CD14-positive monocyte (primary cell): Measurements from ENCODE around the gene FXYD1. TPM values are rescaled to one million over a fixed set of nuclear protein-coding genes. Genes with fewer than 3 reads are reported as not detected.

Source experiments
- DNase-seq, 3 donors: peaks; one replicate each; pipeline ENCODE4 v3.0.0-alpha.2; 2011 to 2022
- H2AFZ ChIP-seq: 2 replicates; pipeline ENCODE4 v1.6.0; 2012; ENCODE audit warnings: mild to moderate bottlenecking, low read depth, low read length, inconsistent platforms; ENCODE audit not compliant: insufficient read depth, poor library complexity, severe bottlenecking
- H3K27ac ChIP-seq, 2 donors: 1 replicate in 1 of 2; 2 replicates in 1 of 2; pipeline ENCODE4 v1.5.1; 2012 to 2013; ENCODE audit warnings: low read length in 2 of 2, control low read depth in 1 of 2, inconsistent platforms in 1 of 2, low read depth in 1 of 2, mild to moderate bottlenecking in 1 of 2
- H3K27me3 ChIP-seq, 2 donors: one replicate each; pipeline versions ENCODE4 v1.6.0 to v1.6.1; 2011 to 2013; ENCODE audit warnings: low read length in 2 of 2; ENCODE audit not compliant: control insufficient read depth in 2 of 2, insufficient read depth in 2 of 2
- H3K36me3 ChIP-seq, 2 donors: replicated peaks in 1 of 2; 1 replicate in 1 of 2; 2 replicates in 1 of 2; pipeline versions ENCODE4 v1.5.1 to v1.6.1; 2012 to 2013; ENCODE audit warnings: low read length in 2 of 2, control low read depth in 1 of 2, inconsistent platforms in 1 of 2, mild to moderate bottlenecking in 1 of 2; ENCODE audit not compliant: insufficient read depth in 2 of 2, control insufficient read depth in 1 of 2
- H3K4me1 ChIP-seq, 2 donors: 1 replicate in 1 of 2; 2 replicates in 1 of 2; pipeline versions ENCODE4 v1.5.1 to v1.6.1; 2012 to 2013; ENCODE audit warnings: low read length in 2 of 2, control low read depth in 1 of 2, inconsistent platforms in 1 of 2, mild to moderate bottlenecking in 1 of 2, moderate library complexity in 1 of 2; ENCODE audit not compliant: insufficient read depth in 2 of 2, control insufficient read depth in 1 of 2
- H3K4me2 ChIP-seq: replicated peaks from 2 replicates; pipeline ENCODE3; 2012; ENCODE audit warnings: low read length, moderate library complexity, mild to moderate bottlenecking; ENCODE audit not compliant: poor library complexity, severe bottlenecking; ENCODE audit errors: extremely low read depth
- H3K4me3 ChIP-seq, 3 experiments: fragments of 200-600 bp in 1 of 3; sonication (generic) in 1 of 3; replicated peaks in 1 of 3; 1 replicate in 2 of 3; 2 replicates in 1 of 3; pipeline ENCODE4 v1.5.1; 2011 to 2013; ENCODE audit warnings: low read length in 3 of 3, mild to moderate bottlenecking in 3 of 3, control low read depth in 2 of 3, low read depth in 2 of 3, inconsistent platforms in 1 of 3, moderate library complexity in 1 of 3
- H3K79me2 ChIP-seq: 2 replicates; pipeline ENCODE4 v1.6.0; 2012; ENCODE audit warnings: mild to moderate bottlenecking, control low read depth, inconsistent platforms, low read length, moderate library complexity; ENCODE audit not compliant: insufficient read depth
- H3K9ac ChIP-seq: 2 replicates; pipeline ENCODE4 v1.6.0; 2017; ENCODE audit warnings: low read length, mild to moderate bottlenecking; ENCODE audit not compliant: insufficient read depth, poor library complexity, severe bottlenecking
- H3K9me3 ChIP-seq, 2 donors: replicated peaks in 1 of 2; 1 replicate in 1 of 2; 2 replicates in 1 of 2; pipeline versions ENCODE4 v1.5.1 to v1.6.1; 2012 to 2013; ENCODE audit warnings: low read length in 2 of 2, control low read depth in 1 of 2; ENCODE audit not compliant: control insufficient read depth in 1 of 2, insufficient read depth in 1 of 2
- H4K20me1 ChIP-seq: 2 replicates; pipeline ENCODE4 v1.6.0; 2012; ENCODE audit warnings: mild to moderate bottlenecking, low read length, control low read depth, moderate library complexity; ENCODE audit not compliant: insufficient read depth
- H3K27ac Mint-ChIP-seq, 7 donors: one replicate each; pipeline ENCODE4 v1.8.0; 2020; ENCODE audit warnings: mild to moderate bottlenecking in 7 of 7, mixed read lengths in 7 of 7, moderate library complexity in 6 of 7, inconsistent platforms in 2 of 7
- H3K27me3 Mint-ChIP-seq, 3 donors: one replicate each; pipeline ENCODE4 v1.8.0; 2021 to 2022; ENCODE audit warnings: low read depth in 3 of 3, mild to moderate bottlenecking in 3 of 3, mixed read lengths in 3 of 3, moderate library complexity in 3 of 3, inconsistent platforms in 1 of 3
- H3K36me3 Mint-ChIP-seq, 2 donors: one replicate each; pipeline ENCODE4 v1.8.0; 2020; ENCODE audit warnings: mixed read lengths in 2 of 2, inconsistent platforms in 1 of 2, mild to moderate bottlenecking in 1 of 2
- H3K4me1 Mint-ChIP-seq: one replicate; pipeline ENCODE4 v1.8.0; 2020; ENCODE audit warnings: mild to moderate bottlenecking, mixed read lengths
- H3K4me3 Mint-ChIP-seq, 2 donors: one replicate each; pipeline ENCODE4 v1.8.0; 2020; ENCODE audit warnings: mild to moderate bottlenecking in 2 of 2, mixed read lengths in 2 of 2, moderate library complexity in 1 of 2
- H3K9me3 Mint-ChIP-seq, 7 donors: one replicate each; pipeline ENCODE4 v1.8.0; 2020 to 2022; ENCODE audit warnings: mixed read lengths in 7 of 7, mild to moderate bottlenecking in 6 of 7, moderate library complexity in 6 of 7, inconsistent platforms in 2 of 7
- CTCF ChIP-seq: fragments of 200-600 bp; IDR thresholded peaks from one replicate; pipeline ENCODE4 v1.8.0; 2022; ENCODE audit warnings: antibody characterized with exemption, mild to moderate bottlenecking
- WGBS: methylation state at CpG from one replicate; pipeline ENCODE4 v1.1.5; 2013; ENCODE audit warnings: missing lambda C conversion rate; ENCODE audit not compliant: insufficient coverage; 5-methylcytosine and 5-hydroxymethylcytosine counted together
- intact Hi-C, 2 donors: fragments of 100-400 bp; cut with micrococcal nuclease; formaldehyde crosslinking; loops; one replicate each; pipeline versions ENCODE4 v1.15.0 to v1.15.1; 2023
- polyA plus RNA-seq, 3 donors: library from polyadenylated mRNA; depleted of rRNA in 1 of 3; unstranded in 2 of 3; stranded (reverse) in 1 of 3; fragments of 300-500 nt in 2 of 3; fragments of >200 nt in 1 of 3; fragmentation: Illumina TruSeq in 2 of 3; gene quantifications; 1 replicate in 2 of 3; 2 replicates in 1 of 3; pipeline ENCODE4 v1.2.3, GENCODE V29; 2012 to 2021

The FXYD1 gene
- polyA plus RNA-seq, 3 donors = 0.25 to 0.74 TPM; not detected in 1

GRCh38 chr19:35177377-35178274 lies 39.0 kb downstream of the FXYD1 start:
- Histone ChIP-seq H3K27ac (no peak overlapping the region), H3K4me3 (no peak overlapping the region), H4K20me1 (no peaks in the 10 kb centered on the region), H3K4me2 (no peak overlapping the region), H3K4me1 (peaks cover 16 to 17% of the 10 kb centered on the region in 2 donors), H3K36me3 (no peaks in the 10 kb centered on the region), H3K9ac (no peak overlapping the region), H2AFZ (no peak overlapping the region), H3K79me2 (no peaks in the 10 kb centered on the region), H3K27me3 (no peaks in the 10 kb centered on the region), H3K9me3 (no peaks in the 10 kb centered on the region)
- Mint-ChIP-seq H3K36me3 (peaks cover 0 to 1% of the 10 kb centered on the region in 2 donors), H3K27me3 (peaks cover 0 to 2% (median 1%) of the 10 kb centered on the region in 3 donors), H3K4me3 (no peak overlapping the region), H3K4me1 (peaks cover 38% of the 10 kb centered on the region), H3K27ac (peak overlapping the region in 5 of 7 donors; percentile 4 to 73 (median 52)), H3K9me3 (peaks cover 0 to 2% (median 0%) of the 10 kb centered on the region in 7 donors)
- intact Hi-C loops = loop anchor here in 1 of 2 donors (5.0 kb wide), 1 partner anchor 35 kb away; no protein-coding TSS in a partner anchor
- peak in 1 of 3 donors; percentile 59 for DNase-seq
- WGBS = no CpG with 5 or more reads among the region's 7 CpGs
- no peak for TF ChIP-seq CTCF

GRCh38 chr19:35178701-35179100 lies 40.1 kb downstream of the FXYD1 start:
- H3K27me3 Mint-ChIP-seq = peaks cover 0 to 3% (median 2%) of the 10 kb centered on the region in 3 donors
- no peak overlapping the region for H3K27ac ChIP-seq
- H3K36me3 Mint-ChIP-seq = no peaks in the 10 kb centered on the region
- H3K4me2 ChIP-seq = no peak overlapping the region
- no peaks in the 10 kb centered on the region for H4K20me1 ChIP-seq
- DNase-seq = no peak
- H3K4me1 Mint-ChIP-seq = peaks cover 38% of the 10 kb centered on the region
- H3K27ac Mint-ChIP-seq = peak overlapping the region in 4 of 7 donors; percentile 22 to 72 (median 48)
- H3K4me3 ChIP-seq = no peak overlapping the region
- H3K4me1 ChIP-seq = peaks cover 16 to 17% of the 10 kb centered on the region in 2 donors
- no peak for TF ChIP-seq CTCF
- no peaks in the 10 kb centered on the region for H3K9me3 ChIP-seq
- H3K79me2 ChIP-seq = no peaks in the 10 kb centered on the region
- no peaks in the 10 kb centered on the region for H3K27me3 ChIP-seq
- H3K36me3 ChIP-seq = no peaks in the 10 kb centered on the region
- no peak overlapping the region for H3K4me3 Mint-ChIP-seq
- no peak overlapping the region for H2AFZ ChIP-seq
- no CpG with 5 or more reads among the region's 2 CpGs for WGBS
- H3K9me3 Mint-ChIP-seq = peaks cover 0 to 5% (median 2%) of the 10 kb centered on the region in 7 donors
- H3K9ac ChIP-seq = no peak overlapping the region
- intact Hi-C loops = loop anchor here in 1 of 2 donors (5.0 kb wide), 1 partner anchor 34 kb away; no protein-coding TSS in a partner anchor
